Measurements from ENCODE around the gene CLEC6A.
"Not testable (repeated sequence)": the region's sequence is repeated elsewhere in the genome, so short reads cannot be mapped to it uniquely, and the experiment has no call there.

CLEC6A gene

GRCh38 chr12:8455727-8456360 is at the start of gene CLEC6A:
Gene CLEC6A, plus strand, starts transcription at chr12:8455962. Its CDS starts 150 bp downstream, at chr12:8456112.
- DNase-seq (ENCODE audit: low spot score in 2 of 2) (no peak), ATAC-seq (no peak)
- H3K4me3 Mint-ChIP-seq: no peak within 1 kb of the TSS
- H3K4me1 Mint-ChIP-seq: no peaks in the 10 kb centered on the region
- H3K36me3 Mint-ChIP-seq: no peaks in the 10 kb centered on the region
- H3K27ac Mint-ChIP-seq: no peak within 1 kb of the TSS
- no peaks in the 10 kb centered on the region for H3K9me3 Mint-ChIP-seq

DNA sequence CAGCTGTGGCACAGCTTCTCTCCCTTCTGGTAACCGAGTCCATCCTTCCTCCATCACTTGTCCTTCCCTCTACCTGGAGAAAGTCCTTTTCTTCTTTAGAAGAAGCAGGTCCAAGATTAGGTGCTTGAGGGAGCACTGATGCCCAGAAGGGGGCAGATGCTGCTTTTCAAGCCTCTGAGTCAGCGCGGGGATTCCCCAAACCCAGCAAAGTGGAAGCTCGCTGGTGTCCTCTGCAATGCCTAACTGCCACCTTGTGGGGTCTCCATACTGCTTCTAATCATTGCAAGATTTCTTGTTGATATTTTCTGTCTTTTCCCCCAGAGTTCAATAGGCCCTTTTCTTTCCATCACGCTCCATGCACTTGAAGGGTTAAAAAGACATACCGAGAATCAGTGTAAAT is 36.2 kb upstream of the CLEC6A start:
- ATAC-seq; H3K9me3 Mint-ChIP-seq; H3K4me3 Mint-ChIP-seq; H3K4me1 Mint-ChIP-seq; H3K36me3 Mint-ChIP-seq; DNase-seq (ENCODE audit: low spot score in 2 of 2); H3K27ac Mint-ChIP-seq: not testable (repeated sequence)

DNA sequence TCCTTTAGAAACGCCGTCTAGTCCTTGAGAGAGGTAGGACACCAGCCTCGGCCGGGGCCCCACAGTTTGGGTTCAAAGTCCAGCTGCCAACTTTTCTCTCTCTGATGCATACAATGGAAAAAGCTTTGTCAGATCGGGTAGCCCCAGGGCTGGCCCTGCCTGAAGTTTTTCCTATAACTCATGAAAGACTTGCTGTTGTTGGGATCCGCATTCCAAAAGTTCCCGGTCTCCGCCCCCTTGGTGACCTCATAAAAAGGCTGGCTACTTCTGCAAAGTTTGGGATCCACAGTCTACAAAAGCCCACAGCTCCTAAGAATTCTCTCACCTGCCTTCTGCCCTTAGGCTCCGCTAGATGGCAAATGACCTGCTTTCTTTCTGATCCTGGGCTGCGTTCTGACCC is 35.3 kb upstream of the CLEC6A start:
- no peaks in the 10 kb centered on the region for H3K9me3 Mint-ChIP-seq

DNA sequence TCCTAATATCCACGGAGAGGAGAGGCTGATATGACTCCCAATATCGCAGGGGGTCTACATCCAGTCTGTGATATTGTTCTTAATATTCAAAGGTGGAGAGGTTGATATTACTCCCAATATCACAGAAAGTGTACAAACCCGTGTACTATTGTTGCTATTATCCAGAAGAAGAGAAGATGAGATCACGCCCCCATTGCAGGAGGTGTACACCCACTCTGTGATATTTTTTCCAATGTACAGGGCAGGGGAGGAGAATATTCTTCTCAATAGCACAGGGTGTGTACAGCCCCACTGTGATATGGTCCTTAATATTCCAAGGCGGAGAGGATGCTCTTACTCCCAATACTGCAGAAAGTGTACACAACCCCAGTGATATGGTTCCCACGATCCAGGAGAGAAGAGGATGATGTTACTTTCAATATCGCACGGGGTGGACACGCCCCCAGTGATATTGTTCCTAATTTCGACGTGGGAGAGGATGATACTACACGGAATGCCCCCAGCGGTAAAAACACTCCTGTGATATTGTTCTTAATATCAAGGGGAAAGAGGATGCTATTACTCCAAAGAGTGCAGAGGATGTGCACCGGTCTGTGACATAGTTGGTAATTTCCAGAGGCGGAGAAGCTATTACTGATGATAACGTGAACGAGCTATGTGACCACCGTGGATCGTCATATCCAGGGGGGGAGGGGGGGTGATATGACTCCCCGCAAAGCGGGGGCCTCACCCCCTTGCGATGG is 11.1 kb upstream of the CLEC6A start:
- H3K4me3 Mint-ChIP-seq, H3K36me3 Mint-ChIP-seq, H3K9me3 Mint-ChIP-seq, H3K27ac Mint-ChIP-seq, H3K4me1 Mint-ChIP-seq, ATAC-seq: not testable (repeated sequence)
- peak in 1 of 2 donors; percentile 60 for DNase-seq (ENCODE audit: low spot score in 2 of 2)

More for the DNA sequence above, 35.3 kb upstream of the CLEC6A start:
- no peak overlapping the region for H3K4me3 Mint-ChIP-seq
- H3K27ac Mint-ChIP-seq: no peak overlapping the region
- H3K4me1 Mint-ChIP-seq: no peaks in the 10 kb centered on the region
- ATAC-seq: no peak
- no peak for DNase-seq (ENCODE audit: low spot score in 2 of 2)
- H3K36me3 Mint-ChIP-seq: no peaks in the 10 kb centered on the region

DNA sequence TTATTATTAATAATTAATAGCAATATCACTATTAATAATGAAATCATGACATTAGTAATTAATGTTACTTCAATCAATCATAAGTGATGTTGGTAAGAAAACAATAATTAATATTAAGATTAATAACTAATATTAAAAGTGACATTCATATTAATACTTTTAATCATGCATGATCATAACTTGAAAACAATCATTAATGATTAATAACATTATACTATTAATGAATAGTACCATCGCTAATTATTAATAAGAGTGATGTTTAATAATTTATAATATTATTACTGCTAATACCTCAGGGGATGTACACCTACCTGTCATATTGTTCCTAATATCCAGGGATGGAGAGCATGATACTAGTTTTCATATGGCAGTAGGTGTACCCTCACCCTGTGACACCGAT is 10.0 kb upstream of the CLEC6A start:
- no peak overlapping the region for H3K4me3 Mint-ChIP-seq
- no peaks in the 10 kb centered on the region for H3K9me3 Mint-ChIP-seq
- no peaks in the 10 kb centered on the region for H3K36me3 Mint-ChIP-seq
- ATAC-seq (no peak), DNase-seq (ENCODE audit: low spot score in 2 of 2) (no peak)
- H3K27ac Mint-ChIP-seq: no peak overlapping the region
- H3K4me1 Mint-ChIP-seq: no peaks in the 10 kb centered on the region

DNA sequence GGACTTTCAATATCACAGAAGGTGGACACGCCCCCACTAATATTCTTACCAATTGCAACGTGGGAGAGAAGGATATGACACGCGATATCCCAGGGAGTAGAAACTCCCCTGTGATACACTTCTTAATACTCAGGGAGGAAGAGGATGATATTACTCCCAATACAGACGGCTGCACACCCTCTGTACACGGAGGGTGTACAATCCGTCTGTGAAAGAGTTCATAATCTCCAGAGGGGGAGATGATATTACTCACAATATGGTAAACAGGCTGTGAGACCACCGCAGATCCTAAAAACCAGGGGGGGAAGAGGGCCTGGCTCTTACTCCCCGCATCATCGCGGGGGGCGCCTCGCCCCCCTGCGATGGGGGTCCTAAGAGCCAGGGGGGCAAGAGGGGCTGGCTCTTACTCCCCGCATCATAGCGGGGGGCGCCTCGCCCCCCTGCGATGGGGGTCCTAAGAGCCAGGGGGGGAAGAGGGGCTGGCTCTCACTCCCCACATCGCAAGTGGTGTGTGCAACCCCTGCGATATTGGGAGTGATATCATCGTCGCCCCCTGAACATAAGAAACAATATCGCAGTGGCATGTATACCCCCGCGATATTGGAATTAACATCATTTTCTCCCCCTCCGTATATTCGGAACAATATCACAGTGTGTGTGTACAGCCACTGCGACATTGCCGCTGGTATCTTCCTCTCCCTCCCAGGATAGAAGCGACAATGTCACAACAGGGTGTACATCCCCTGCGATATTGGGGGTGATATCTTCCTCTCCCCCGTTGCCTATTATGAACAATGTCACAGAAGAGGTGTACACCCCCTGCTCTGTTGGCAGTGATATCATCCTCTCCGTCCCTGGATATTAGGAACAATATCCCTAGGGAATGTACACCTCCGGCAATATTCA is 8.9 kb upstream of the CLEC6A start:
- DNase-seq (ENCODE audit: low spot score in 2 of 2) (peak in 1 of 2 donors; percentile 64), ATAC-seq (no peak)
- no peaks in the 10 kb centered on the region for H3K9me3 Mint-ChIP-seq
- no peaks in the 10 kb centered on the region for H3K4me1 Mint-ChIP-seq
- no peak overlapping the region for H3K4me3 Mint-ChIP-seq
- H3K36me3 Mint-ChIP-seq: no peaks in the 10 kb centered on the region
- H3K27ac Mint-ChIP-seq: no peak overlapping the region

GRCh38 chr12:8449355-8449859 is 6.4 kb upstream of the CLEC6A start:
- Mint-ChIP-seq H3K9me3 (no peaks in the 10 kb centered on the region), H3K4me1 (no peaks in the 10 kb centered on the region), H3K36me3 (no peaks in the 10 kb centered on the region), H3K4me3 (no peak overlapping the region), H3K27ac (no peak overlapping the region)
- ATAC-seq (peak; percentile 55), DNase-seq (ENCODE audit: low spot score in 2 of 2) (peak in 1 of 2 donors; percentile 51)

GRCh38 chr12:8452036-8452435 is 3.7 kb upstream of the CLEC6A start:
- no peak for ATAC-seq
- no peaks in the 10 kb centered on the region for H3K36me3 Mint-ChIP-seq
- H3K4me1 Mint-ChIP-seq: no peaks in the 10 kb centered on the region
- no peak overlapping the region for H3K4me3 Mint-ChIP-seq
- no peak overlapping the region for H3K27ac Mint-ChIP-seq
- no peaks in the 10 kb centered on the region for H3K9me3 Mint-ChIP-seq
- no peak for DNase-seq (ENCODE audit: low spot score in 2 of 2)

DNA sequence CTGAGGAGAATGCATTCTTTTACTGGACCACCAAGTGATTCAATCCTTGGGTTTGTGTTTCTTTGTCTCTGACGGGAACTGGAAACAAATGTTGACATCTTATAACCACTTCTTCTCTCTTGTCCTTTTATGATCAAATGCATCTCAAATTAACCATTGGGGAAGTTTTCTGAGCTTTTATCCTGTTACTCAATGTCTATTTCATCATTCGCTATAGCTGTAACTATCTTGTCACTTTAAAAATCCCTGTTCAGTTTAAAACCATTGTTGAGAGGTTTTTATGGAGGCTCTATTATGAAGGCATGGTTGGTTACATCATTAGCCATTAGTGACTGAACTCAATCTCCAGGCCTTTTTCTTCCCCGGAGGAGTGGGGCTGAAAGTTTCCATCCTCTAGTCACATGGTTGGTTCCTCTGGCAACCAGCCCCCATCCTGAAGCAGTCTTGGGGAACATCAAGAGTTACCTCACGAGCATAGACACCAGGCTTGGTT is 2.7 kb upstream of the CLEC6A start:
- ATAC-seq (no peak), DNase-seq (ENCODE audit: low spot score in 2 of 2) (no peak)
- H3K4me3 Mint-ChIP-seq: no peak overlapping the region
- no peaks in the 10 kb centered on the region for H3K4me1 Mint-ChIP-seq
- H3K36me3 Mint-ChIP-seq: no peaks in the 10 kb centered on the region
- H3K9me3 Mint-ChIP-seq: no peaks in the 10 kb centered on the region
- no peak overlapping the region for H3K27ac Mint-ChIP-seq

DNA sequence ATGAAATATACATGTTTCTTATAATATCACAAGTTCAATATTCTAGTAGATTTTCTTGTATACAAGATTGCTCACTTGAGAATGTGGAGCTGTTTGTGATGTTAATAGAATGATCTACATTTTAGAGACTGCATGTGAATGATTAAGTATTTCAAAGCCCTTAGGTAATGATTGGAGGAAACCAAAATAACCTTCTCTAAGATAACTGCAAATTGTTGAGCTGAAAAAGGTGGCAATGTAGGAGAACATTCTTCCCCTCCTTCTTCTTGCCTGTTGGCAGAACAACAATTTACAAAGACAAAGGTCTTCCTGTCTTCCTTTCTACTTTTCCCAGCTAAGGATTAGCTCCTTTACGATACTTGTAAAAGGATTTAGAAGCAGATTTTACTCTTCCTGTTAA is 2.0 kb upstream of the CLEC6A start:
- no peak overlapping the region for H3K4me3 Mint-ChIP-seq
- no peak for DNase-seq (ENCODE audit: low spot score in 2 of 2)
- ATAC-seq: no peak
- no peaks in the 10 kb centered on the region for H3K9me3 Mint-ChIP-seq
- no peak overlapping the region for H3K27ac Mint-ChIP-seq
- H3K36me3 Mint-ChIP-seq: no peaks in the 10 kb centered on the region
- no peaks in the 10 kb centered on the region for H3K4me1 Mint-ChIP-seq

- ATAC-seq (no peak), DNase-seq (ENCODE audit: low spot score in 2 of 2) (no peak)
- H3K36me3 Mint-ChIP-seq: no peaks in the 10 kb centered on the region
- no peak overlapping the region for H3K4me3 Mint-ChIP-seq
- no peak overlapping the region for H3K27ac Mint-ChIP-seq
- no peaks in the 10 kb centered on the region for H3K4me1 Mint-ChIP-seq
- no peaks in the 10 kb centered on the region for H3K9me3 Mint-ChIP-seq
Observed at GRCh38 chr12:8455271-8455670, 491 bp upstream of the CLEC6A start.

DNA sequence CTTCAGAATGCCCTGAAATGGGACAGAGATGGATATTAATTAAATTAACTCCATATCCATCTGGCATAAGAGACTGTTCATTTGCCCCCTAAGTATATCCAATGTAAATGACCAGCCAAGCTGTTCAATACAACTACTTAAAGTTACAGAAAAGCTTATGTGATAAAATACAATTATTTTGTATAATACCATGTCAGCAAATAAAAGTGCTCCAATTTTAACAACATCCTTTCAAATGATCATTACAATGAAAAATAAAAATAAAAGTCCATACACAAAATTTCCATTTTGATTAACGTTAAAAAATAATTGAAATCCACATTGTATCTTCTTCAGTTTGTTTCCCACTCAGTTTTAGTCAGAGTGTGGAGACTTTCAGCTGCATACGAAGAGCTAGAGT is 5.7 kb downstream of the CLEC6A start:
- Mint-ChIP-seq H3K27ac (no peak overlapping the region), H3K4me1 (no peaks in the 10 kb centered on the region), H3K36me3 (no peaks in the 10 kb centered on the region), H3K9me3 (no peaks in the 10 kb centered on the region), H3K4me3 (no peak overlapping the region)
- ATAC-seq (no peak), DNase-seq (ENCODE audit: low spot score in 2 of 2) (no peak)

GRCh38 chr12:8465301-8465996 is 9.7 kb downstream of the CLEC6A start:
- no peak overlapping the region for H3K4me3 Mint-ChIP-seq
- DNase-seq (ENCODE audit: low spot score in 2 of 2) (no peak), ATAC-seq (no peak)
- H3K36me3 Mint-ChIP-seq: no peaks in the 10 kb centered on the region
- H3K9me3 Mint-ChIP-seq: no peaks in the 10 kb centered on the region
- no peak overlapping the region for H3K27ac Mint-ChIP-seq
- no peaks in the 10 kb centered on the region for H3K4me1 Mint-ChIP-seq

DNA sequence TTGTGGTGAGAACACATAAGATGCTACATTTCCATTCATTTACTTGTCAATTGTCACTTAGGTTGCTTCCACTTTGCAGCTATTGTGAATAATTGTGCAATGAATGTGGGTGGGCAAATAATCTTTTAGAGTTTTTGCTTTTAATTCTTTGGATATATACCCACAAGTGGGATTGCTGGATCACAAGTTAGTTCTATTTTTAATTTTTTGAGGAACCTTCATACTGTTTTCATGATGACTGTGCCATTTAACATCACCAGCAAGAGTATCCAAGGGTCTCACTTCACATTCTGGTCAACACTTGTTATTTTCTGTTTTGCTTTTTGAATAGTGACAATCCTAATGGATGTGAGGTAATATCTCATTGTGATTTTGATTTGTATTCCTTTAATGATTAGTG is 10.5 kb downstream of the CLEC6A start:
- H3K9me3 Mint-ChIP-seq: no peaks in the 10 kb centered on the region
- no peak overlapping the region for H3K4me3 Mint-ChIP-seq
- no peaks in the 10 kb centered on the region for H3K4me1 Mint-ChIP-seq
- no peak for ATAC-seq
- H3K27ac Mint-ChIP-seq: no peak overlapping the region
- H3K36me3 Mint-ChIP-seq: no peaks in the 10 kb centered on the region
- no peak for DNase-seq (ENCODE audit: low spot score in 2 of 2)

- ATAC-seq: no peak
- Mint-ChIP-seq H3K27ac (no peak overlapping the region), H3K9me3 (no peaks in the 10 kb centered on the region), H3K36me3 (no peaks in the 10 kb centered on the region), H3K4me1 (no peaks in the 10 kb centered on the region), H3K4me3 (no peak overlapping the region)
- DNase-seq (ENCODE audit: low spot score in 2 of 2): no peak
Observed at GRCh38 chr12:8471090-8471489, 15.3 kb downstream of the CLEC6A start.

All from stimulated activated effector memory CD8-positive, alpha-beta T cell treated with anti-CD3 and anti-CD28 coated beads, Interleukin-12 subunit alpha, Interleukin-12 subunit beta, amount 100 ng/mL, for 72 hours (primary cell).